Tibial artery (tissue), 4 donors: ENCODE data around the gene KCNIP4.

Experiments used
- DNase-seq, 2 donors: peaks; one replicate each; pipeline ENCODE4 v3.0.0-alpha.2; 2019
- H3K27ac ChIP-seq, 2 donors: fragments of 200-600 bp; sonication (generic) in 1 of 2; 1 replicate in 1 of 2; 2 replicates in 1 of 2; pipeline ENCODE4 v1.5.1; 2018 to 2019; ENCODE audit warnings: mild to moderate bottlenecking in 1 of 2
- H3K27me3 ChIP-seq, 2 donors: fragments of 200-600 bp; sonication (generic) in 1 of 2; one replicate each; pipeline versions ENCODE4 v1.5.1 to v1.6.0; 2016 to 2019
- H3K36me3 ChIP-seq, 3 donors: fragments of 200-600 bp; sonication (generic) in 2 of 3; one replicate each; pipeline ENCODE4 v1.5.1; 2016 to 2019; ENCODE audit warnings: mild to moderate bottlenecking in 2 of 3
- H3K4me1 ChIP-seq, 4 donors: fragments of 200-600 bp; sonication (generic) in 2 of 4; 1 replicate in 3 of 4; 2 replicates in 1 of 4; pipeline ENCODE4 v1.5.1; 2016 to 2019
- H3K4me3 ChIP-seq, 2 donors: fragments of 200-600 bp; sonication (generic) in 1 of 2; 1 replicate in 1 of 2; 2 replicates in 1 of 2; pipeline ENCODE4 v1.5.1; 2018 to 2019; ENCODE audit warnings: mild to moderate bottlenecking in 2 of 2
- H3K9me3 ChIP-seq, 3 donors: fragments of 200-600 bp; sonication (generic) in 1 of 3; one replicate each; pipeline ENCODE4 v1.5.1; 2016 to 2019
- intact Hi-C: fragments of 100-400 bp; cut with DNase I; formaldehyde crosslinking; loops from one replicate; pipeline ENCODE4 v1.15.0; 2023; ENCODE audit warnings: low total_unique reads
- TF ChIP-seq, protein P1 (sequence below), 2 experiments: fragments of 200-600 bp in 1 of 2; fragments of 450-650 bp in 1 of 2; IDR thresholded peaks; one replicate each; pipeline ENCODE4 v1.5.1; 2017 to 2019; ENCODE audit warnings: antibody characterized with exemption in 2 of 2, mild to moderate bottlenecking in 1 of 2, moderate library complexity in 1 of 2

KCNIP4 gene

GRCh38 chr4:21628916-21629610, 319.5 kb downstream of the KCNIP4 start:
- no peak overlapping the region for H3K4me3 ChIP-seq
- no peaks in the 10 kb centered on the region for H3K4me1 ChIP-seq
- no peak for DNase-seq
- intact Hi-C loops, result no loop called here
- no peaks in the 10 kb centered on the region for H3K9me3 ChIP-seq
- TF ChIP-seq, protein P1, sequence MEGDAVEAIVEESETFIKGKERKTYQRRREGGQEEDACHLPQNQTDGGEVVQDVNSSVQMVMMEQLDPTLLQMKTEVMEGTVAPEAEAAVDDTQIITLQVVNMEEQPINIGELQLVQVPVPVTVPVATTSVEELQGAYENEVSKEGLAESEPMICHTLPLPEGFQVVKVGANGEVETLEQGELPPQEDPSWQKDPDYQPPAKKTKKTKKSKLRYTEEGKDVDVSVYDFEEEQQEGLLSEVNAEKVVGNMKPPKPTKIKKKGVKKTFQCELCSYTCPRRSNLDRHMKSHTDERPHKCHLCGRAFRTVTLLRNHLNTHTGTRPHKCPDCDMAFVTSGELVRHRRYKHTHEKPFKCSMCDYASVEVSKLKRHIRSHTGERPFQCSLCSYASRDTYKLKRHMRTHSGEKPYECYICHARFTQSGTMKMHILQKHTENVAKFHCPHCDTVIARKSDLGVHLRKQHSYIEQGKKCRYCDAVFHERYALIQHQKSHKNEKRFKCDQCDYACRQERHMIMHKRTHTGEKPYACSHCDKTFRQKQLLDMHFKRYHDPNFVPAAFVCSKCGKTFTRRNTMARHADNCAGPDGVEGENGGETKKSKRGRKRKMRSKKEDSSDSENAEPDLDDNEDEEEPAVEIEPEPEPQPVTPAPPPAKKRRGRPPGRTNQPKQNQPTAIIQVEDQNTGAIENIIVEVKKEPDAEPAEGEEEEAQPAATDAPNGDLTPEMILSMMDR (IDR thresholded peaks at IDR 0.05), result no peak
- H3K27ac ChIP-seq, result no peak overlapping the region
- H3K27me3 ChIP-seq, result no peaks in the 10 kb centered on the region
- no peaks in the 10 kb centered on the region for H3K36me3 ChIP-seq

DNA sequence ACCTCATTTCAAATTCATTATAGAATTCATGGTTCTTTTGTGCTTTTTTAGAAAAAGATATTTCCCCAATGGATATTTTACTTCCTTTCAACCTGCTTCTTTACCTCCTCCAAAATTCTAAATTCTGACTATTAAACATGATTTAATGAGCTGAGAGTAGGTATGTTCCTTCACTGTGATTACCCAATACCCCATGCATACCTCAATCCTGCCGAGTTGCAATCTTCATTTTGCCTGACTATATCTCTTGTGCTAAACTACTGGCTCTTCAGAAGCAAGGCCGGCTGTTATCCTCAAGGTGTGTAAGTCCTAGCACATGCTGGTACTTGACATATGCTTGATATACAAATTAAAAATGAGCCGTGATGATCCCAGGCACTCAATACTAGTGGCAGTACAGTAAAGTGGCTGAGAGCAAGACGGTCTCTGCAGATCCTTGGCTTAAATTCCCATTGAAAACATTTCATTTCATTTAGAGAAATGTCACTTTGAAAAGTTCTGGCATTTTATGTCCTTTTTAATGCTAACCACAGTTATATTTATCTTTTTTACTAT, 320.4 kb downstream of the KCNIP4 start:
- intact Hi-C loops, result no loop called here

GRCh38 chr4:21625447-21625846, 323.1 kb downstream of the KCNIP4 start:
- no peak overlapping the region for H3K27ac ChIP-seq
- no peaks in the 10 kb centered on the region for H3K9me3 ChIP-seq
- TF ChIP-seq, protein P1 (IDR thresholded peaks at IDR 0.05), result no peak
- no peak for DNase-seq
- H3K27me3 ChIP-seq, result no peaks in the 10 kb centered on the region
- H3K4me1 ChIP-seq, result no peaks in the 10 kb centered on the region
- intact Hi-C loops, result no loop called here
- no peaks in the 10 kb centered on the region for H3K36me3 ChIP-seq
- H3K4me3 ChIP-seq, result no peak overlapping the region

More for the DNA sequence above, 320.4 kb downstream of the KCNIP4 start:
- Histone ChIP-seq H3K36me3 (no peaks in the 10 kb centered on the region), H3K4me3 (no peak overlapping the region), H3K9me3 (no peaks in the 10 kb centered on the region), H3K27me3 (no peaks in the 10 kb centered on the region), H3K4me1 (no peaks in the 10 kb centered on the region), H3K27ac (no peak overlapping the region)
- TF ChIP-seq, protein P1 (IDR thresholded peaks at IDR 0.05), result no peak
- no peak for DNase-seq

DNA sequence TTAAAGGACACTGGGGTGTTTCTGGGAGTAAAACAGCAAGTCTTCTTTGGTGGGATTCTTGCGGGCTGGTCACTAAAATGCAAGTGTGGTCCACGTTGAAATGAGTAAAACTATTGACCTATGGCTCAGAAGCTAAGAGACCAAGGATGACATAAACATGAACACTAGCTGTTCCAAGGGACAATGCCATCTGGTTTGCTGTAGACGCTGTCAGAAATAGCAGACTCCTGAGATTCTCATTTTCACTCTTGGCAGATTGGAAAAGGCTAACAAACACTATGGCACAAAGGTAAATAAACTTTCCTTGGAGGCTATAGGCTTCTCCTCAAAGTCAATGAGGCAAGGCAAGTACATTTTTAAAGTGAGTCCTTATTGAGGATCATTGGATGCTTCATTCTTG, 343.6 kb downstream of the KCNIP4 start:
- Histone ChIP-seq H3K4me3 (no peak overlapping the region), H3K27ac (no peak overlapping the region), H3K27me3 (no peaks in the 10 kb centered on the region), H3K9me3 (no peaks in the 10 kb centered on the region), H3K36me3 (no peaks in the 10 kb centered on the region), H3K4me1 (no peaks in the 10 kb centered on the region)
- intact Hi-C loops, result no loop called here
- TF ChIP-seq, protein P1 (IDR thresholded peaks at IDR 0.05), result no peak
- no peak for DNase-seq

GRCh38 chr4:21596521-21596920, 352.1 kb downstream of the KCNIP4 start:
- intact Hi-C loops, result no loop called here
- TF ChIP-seq, protein P1 (IDR thresholded peaks at IDR 0.05), result no peak
- Histone ChIP-seq H3K9me3 (no peaks in the 10 kb centered on the region), H3K27me3 (no peaks in the 10 kb centered on the region), H3K4me3 (no peak overlapping the region), H3K27ac (no peak overlapping the region), H3K36me3 (no peaks in the 10 kb centered on the region), H3K4me1 (no peaks in the 10 kb centered on the region)
- no peak for DNase-seq
